ENCODE measurements around the gene NEK6.

NEK6 gene

GRCh38 chr9:124265551-124265950 lies 7.8 kb downstream of the NEK6 start:
- Mint-ChIP-seq H3K27ac (no peak overlapping the region), H3K36me3 (ENCODE audit: low read depth) (no peaks in the 10 kb centered on the region), H3K9me3 (no peaks in the 10 kb centered on the region), H3K4me3 (no peak overlapping the region), H3K27me3 (ENCODE audit: low read depth) (no peaks in the 10 kb centered on the region), H3K4me1 (peaks cover 61% of the 10 kb centered on the region)
- TF ChIP-seq CTCF (IDR thresholded peaks at IDR 0.05; ENCODE audit: unreplicated experiment in 3 of 3), result no peak

- Mint-ChIP-seq H3K27me3 (ENCODE audit: low read depth) (no peaks in the 10 kb centered on the region), H3K27ac (peak overlapping the region in 1 of 3 experiments; percentile 30), H3K36me3 (ENCODE audit: low read depth) (no peaks in the 10 kb centered on the region), H3K4me1 (peaks cover 58% of the 10 kb centered on the region), H3K9me3 (no peaks in the 10 kb centered on the region), H3K4me3 (no peak overlapping the region)
- no peak for TF ChIP-seq CTCF (IDR thresholded peaks at IDR 0.05; ENCODE audit: unreplicated experiment in 3 of 3)
These were observed 8.5 kb downstream of the NEK6 start for GRCh38 chr9:124266139-124266825.

GRCh38 chr9:124266826-124267201 lies 9.1 kb downstream of the NEK6 start:
- Mint-ChIP-seq H3K4me1 (peaks cover 52% of the 10 kb centered on the region), H3K27ac (peak overlapping the region in 1 of 3 experiments; percentile 30), H3K36me3 (ENCODE audit: low read depth) (no peaks in the 10 kb centered on the region), H3K4me3 (no peak overlapping the region), H3K9me3 (no peaks in the 10 kb centered on the region), H3K27me3 (ENCODE audit: low read depth) (no peaks in the 10 kb centered on the region)
- no peak for TF ChIP-seq CTCF (IDR thresholded peaks at IDR 0.05; ENCODE audit: unreplicated experiment in 3 of 3)

- H3K36me3 Mint-ChIP-seq (ENCODE audit: low read depth), result no peaks in the 10 kb centered on the region
- no peak for TF ChIP-seq CTCF (IDR thresholded peaks at IDR 0.05; ENCODE audit: unreplicated experiment in 3 of 3)
- peaks cover 47% of the 10 kb centered on the region for H3K4me1 Mint-ChIP-seq
- H3K27ac Mint-ChIP-seq, result peak overlapping the region in 1 of 3 experiments; percentile 30
- no peak overlapping the region for H3K4me3 Mint-ChIP-seq
- H3K9me3 Mint-ChIP-seq, result no peaks in the 10 kb centered on the region
- no peaks in the 10 kb centered on the region for H3K27me3 Mint-ChIP-seq (ENCODE audit: low read depth)
These were observed 9.6 kb downstream of the NEK6 start for GRCh38 chr9:124267271-124267807.

- Mint-ChIP-seq H3K9me3 (no peaks in the 10 kb centered on the region), H3K27ac (peak overlapping the region in 1 of 3 experiments; percentile 0), H3K4me3 (no peak overlapping the region), H3K36me3 (ENCODE audit: low read depth) (no peaks in the 10 kb centered on the region), H3K4me1 (peaks cover 47% of the 10 kb centered on the region), H3K27me3 (ENCODE audit: low read depth) (no peaks in the 10 kb centered on the region)
- TF ChIP-seq CTCF (IDR thresholded peaks at IDR 0.05; ENCODE audit: unreplicated experiment in 3 of 3), result no peak
These were observed 10.5 kb downstream of the NEK6 start for GRCh38 chr9:124268248-124268647.

DNA sequence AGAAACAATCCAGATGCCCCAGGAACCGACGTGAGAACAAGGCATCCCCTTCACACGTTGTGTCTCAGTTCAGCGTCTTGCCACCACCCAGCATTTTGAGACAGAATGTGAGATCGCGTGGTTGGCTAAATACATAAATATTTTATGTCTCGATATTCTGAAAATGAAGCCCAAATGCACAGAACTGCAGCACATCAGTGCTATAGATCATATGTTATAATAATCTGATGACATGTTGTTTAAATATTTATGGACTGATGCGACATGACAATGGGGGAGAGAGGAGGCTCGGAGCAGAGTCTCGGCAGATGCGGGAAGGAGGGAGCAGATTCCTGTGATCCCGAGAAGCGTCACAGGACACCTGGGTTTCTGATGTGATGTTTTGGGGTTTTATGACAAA lies 10.9 kb downstream of the NEK6 start:
- Mint-ChIP-seq H3K4me3 (no peak overlapping the region), H3K27me3 (ENCODE audit: low read depth) (no peaks in the 10 kb centered on the region), H3K36me3 (ENCODE audit: low read depth) (no peaks in the 10 kb centered on the region), H3K9me3 (no peaks in the 10 kb centered on the region), H3K27ac (peak overlapping the region in 1 of 3 experiments; percentile 0), H3K4me1 (peaks cover 47% of the 10 kb centered on the region)
- TF ChIP-seq CTCF (IDR thresholded peaks at IDR 0.05; ENCODE audit: unreplicated experiment in 3 of 3), result no peak
